ENCODE measurements around the gene HSBP1. TPM values are rescaled to one million over a fixed set of nuclear protein-coding genes. Genes with fewer than 3 reads are reported as not detected.

The HSBP1 gene
- total RNA-seq, 5 donors from 2014 or later (not counting 1 experiment from before 2014, with no cell fraction given): 17.7 to 33.3 (median 30.0) TPM

- Mint-ChIP-seq H3K27ac (peak overlapping the region; percentile 55 to 59), H3K27me3 (no peaks in the 10 kb centered on the region), H3K36me3 (peaks cover 19% of the 10 kb centered on the region), H3K9me3 (no peaks in the 10 kb centered on the region), H3K4me1 (peaks cover 30 to 55% (median 37%) of the 10 kb centered on the region in 3 donors), H3K4me3 (peak overlapping the region; percentile 54 to 97 (median 91))
- WGBS (ENCODE audit: insufficient coverage): 100% methylated on average over 3 of the region's 6 CpGs
- CTCF ChIA-PET: no interaction called here
- DNase-seq: no peak
- H3K4me3 ChIP-seq (ENCODE audit: control insufficient read depth in 1 of 2, extremely low read depth in 1 of 2, low read length in 1 of 2): no peak overlapping the region
- peaks cover 0 to 7% of the 10 kb centered on the region in 2 experiments for H3K27me3 ChIP-seq (replicated peaks in 1 of 2; ENCODE audit: control insufficient read depth in 2 of 2, extremely low read depth in 1 of 2, insufficient read depth in 2 of 2, low read length in 1 of 2)
- peaks cover 0 to 15% of the 10 kb centered on the region in 2 donors for H3K36me3 ChIP-seq (ENCODE audit: control insufficient read depth in 2 of 2, extremely low read depth in 1 of 2, insufficient read depth in 1 of 2, low read length in 1 of 2)
- no peak overlapping the region for H3K27ac ChIP-seq (ENCODE audit: low read length)
- ATAC-seq (replicated peaks in 1 of 4): no peak
- H3K9me3 ChIP-seq: no peaks in the 10 kb centered on the region
- POLR2A ChIA-PET: no interaction called here
- peaks cover 6 to 23% of the 10 kb centered on the region in 2 experiments for H3K4me1 ChIP-seq (ENCODE audit: control insufficient read depth in 1 of 2, extremely low read depth in 1 of 2, insufficient read depth in 2 of 2, low read length in 2 of 2)
These were observed 1.0 kb upstream of the HSBP1 start for GRCh38 chr16:83806731-83807130.

DNA sequence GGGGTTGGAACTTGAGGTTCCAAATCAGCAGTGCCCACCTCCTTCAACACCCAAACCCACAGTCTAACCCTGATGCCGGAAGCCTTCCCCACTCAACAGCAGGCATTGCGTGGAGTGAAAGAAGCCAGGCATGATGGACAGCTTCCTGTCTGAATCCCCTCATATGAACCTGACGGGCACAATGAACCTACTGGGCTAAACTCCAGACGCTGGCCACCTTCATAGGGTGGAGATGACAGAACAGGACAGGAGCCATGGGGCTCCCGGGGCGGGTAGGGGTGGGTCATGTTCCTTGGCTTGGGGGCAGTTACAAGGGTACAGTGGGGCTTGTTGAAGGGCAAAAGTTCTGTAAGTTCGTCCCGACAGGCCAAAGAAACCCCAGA lies 460 bp upstream of the HSBP1 start:
- Mint-ChIP-seq H3K27me3 (no peaks in the 10 kb centered on the region), H3K4me3 (peak overlapping the region; percentile 91 to 97 (median 96)), H3K27ac (peak overlapping the region; percentile 90 to 94), H3K36me3 (peaks cover 23% of the 10 kb centered on the region), H3K4me1 (peaks cover 30 to 52% (median 37%) of the 10 kb centered on the region in 3 donors), H3K9me3 (no peaks in the 10 kb centered on the region)
- Histone ChIP-seq H3K4me1 (ENCODE audit: control insufficient read depth in 1 of 2, extremely low read depth in 1 of 2, insufficient read depth in 2 of 2, low read length in 2 of 2) (peaks cover 6 to 23% of the 10 kb centered on the region in 2 experiments), H3K27me3 (replicated peaks in 1 of 2; ENCODE audit: control insufficient read depth in 2 of 2, extremely low read depth in 1 of 2, insufficient read depth in 2 of 2, low read length in 1 of 2) (peaks cover 0 to 7% of the 10 kb centered on the region in 2 experiments), H3K36me3 (ENCODE audit: control insufficient read depth in 2 of 2, extremely low read depth in 1 of 2, insufficient read depth in 1 of 2, low read length in 1 of 2) (peaks cover 0 to 21% of the 10 kb centered on the region in 2 donors), H3K9me3 (no peaks in the 10 kb centered on the region), H3K4me3 (ENCODE audit: control insufficient read depth in 1 of 2, extremely low read depth in 1 of 2, low read length in 1 of 2) (peak overlapping the region in 1 of 2 donors; percentile 72), H3K27ac (ENCODE audit: low read length) (peak overlapping the region; percentile 51)
- peak in 2 of 4 experiments; percentile 2 to 8 for ATAC-seq (replicated peaks in 1 of 4)
- POLR2A ChIA-PET: interaction anchor here in 1 of 2 donors (0.5 kb wide), 1 partner anchor 15 kb away, joined by 4 read pairs; no protein-coding TSS in a partner anchor
- 96% methylated on average over 4 of the region's 8 CpGs for WGBS (ENCODE audit: insufficient coverage)
- no peak for DNase-seq
- CTCF ChIA-PET: interaction anchor here in 1 of 2 donors (0.6 to 1.5 kb wide), 2 partner anchors 95 to 380 kb away, joined by 3 to 6 read pairs; partner anchors contain the start of gene TAF1C

- no peak for ATAC-seq (replicated peaks in 1 of 4)
- H3K9me3 Mint-ChIP-seq: no peaks in the 10 kb centered on the region
- Histone ChIP-seq H3K36me3 (ENCODE audit: control insufficient read depth in 2 of 2, extremely low read depth in 1 of 2, insufficient read depth in 1 of 2, low read length in 1 of 2) (peaks cover 0 to 27% of the 10 kb centered on the region in 2 donors), H3K27ac (ENCODE audit: low read length) (peak overlapping the region; percentile 30), H3K27me3 (replicated peaks in 1 of 2; ENCODE audit: control insufficient read depth in 2 of 2, extremely low read depth in 1 of 2, insufficient read depth in 2 of 2, low read length in 1 of 2) (peaks cover 0 to 4% of the 10 kb centered on the region in 2 experiments), H3K9me3 (no peaks in the 10 kb centered on the region), H3K4me1 (ENCODE audit: control insufficient read depth in 1 of 2, extremely low read depth in 1 of 2, insufficient read depth in 2 of 2, low read length in 2 of 2) (peaks cover 6 to 23% of the 10 kb centered on the region in 2 experiments), H3K4me3 (ENCODE audit: control insufficient read depth in 1 of 2, extremely low read depth in 1 of 2, low read length in 1 of 2) (peak overlapping the region; percentile 72 to 94)
- peak overlapping the region; percentile 91 to 97 (median 96) for H3K4me3 Mint-ChIP-seq
- peaks cover 34% of the 10 kb centered on the region for H3K36me3 Mint-ChIP-seq
- peak overlapping the region; percentile 86 to 90 for H3K27ac Mint-ChIP-seq
- WGBS (ENCODE audit: insufficient coverage): 29% methylated on average over 10 of the region's 11 CpGs
- POLR2A ChIA-PET: no interaction called here
- DNase-seq: peak in 1 of 35 experiments; percentile 8
- peaks cover 33 to 47% (median 37%) of the 10 kb centered on the region in 3 donors for H3K4me1 Mint-ChIP-seq
- H3K27me3 Mint-ChIP-seq: no peaks in the 10 kb centered on the region
- CTCF ChIA-PET: interaction anchor here in 1 of 2 donors (1.5 kb wide), 1 partner anchor 378 kb away, joined by 3 read pairs; the partner anchor contains the start of gene TAF1C
These were observed 816 bp downstream of the HSBP1 start for GRCh38 chr16:83808573-83809014.

DNA sequence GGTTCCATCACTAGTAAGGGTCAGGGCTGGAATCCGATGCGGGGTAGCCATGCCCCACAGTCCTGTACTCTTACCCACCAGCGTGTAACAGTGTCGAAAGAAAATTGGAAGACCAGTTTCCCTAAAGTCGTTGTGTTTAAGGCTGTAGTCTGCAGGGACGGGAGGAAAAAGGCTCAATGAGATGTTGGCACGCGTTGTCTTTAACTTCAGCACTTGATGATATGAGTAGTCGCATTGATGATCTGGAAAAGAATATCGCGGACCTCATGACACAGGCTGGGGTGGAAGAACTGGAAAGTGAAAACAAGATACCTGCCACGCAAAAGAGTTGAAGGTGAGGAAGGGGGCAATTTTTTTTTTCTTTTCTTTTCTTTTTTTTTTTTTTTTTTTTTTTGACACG lies 1.3 kb downstream of the HSBP1 start:
- no peaks in the 10 kb centered on the region for H3K9me3 Mint-ChIP-seq
- Histone ChIP-seq H3K9me3 (no peaks in the 10 kb centered on the region), H3K36me3 (ENCODE audit: control insufficient read depth in 2 of 2, extremely low read depth in 1 of 2, insufficient read depth in 1 of 2, low read length in 1 of 2) (peaks cover 0 to 27% of the 10 kb centered on the region in 2 donors), H3K27ac (ENCODE audit: low read length) (no peak overlapping the region), H3K4me3 (ENCODE audit: control insufficient read depth in 1 of 2, extremely low read depth in 1 of 2, low read length in 1 of 2) (peak overlapping the region; percentile 72 to 94), H3K4me1 (ENCODE audit: control insufficient read depth in 1 of 2, extremely low read depth in 1 of 2, insufficient read depth in 2 of 2, low read length in 2 of 2) (peaks cover 6 to 23% of the 10 kb centered on the region in 2 experiments), H3K27me3 (replicated peaks in 1 of 2; ENCODE audit: control insufficient read depth in 2 of 2, extremely low read depth in 1 of 2, insufficient read depth in 2 of 2, low read length in 1 of 2) (peaks cover 0 to 4% of the 10 kb centered on the region in 2 experiments)
- DNase-seq: no peak
- POLR2A ChIA-PET: no interaction called here
- 100% methylated on average over 6 of the region's 13 CpGs for WGBS (ENCODE audit: insufficient coverage)
- H3K4me1 Mint-ChIP-seq: peaks cover 33 to 47% (median 37%) of the 10 kb centered on the region in 3 donors
- ATAC-seq (replicated peaks in 1 of 4): no peak
- peaks cover 34% of the 10 kb centered on the region for H3K36me3 Mint-ChIP-seq
- no peaks in the 10 kb centered on the region for H3K27me3 Mint-ChIP-seq
- H3K27ac Mint-ChIP-seq: peak overlapping the region; percentile 31 to 90
- peak overlapping the region; percentile 91 to 97 (median 96) for H3K4me3 Mint-ChIP-seq
- CTCF ChIA-PET: no interaction called here

GRCh38 chr16:83810901-83811300 lies 3.1 kb downstream of the HSBP1 start:
- no peaks in the 10 kb centered on the region for H3K27me3 ChIP-seq (replicated peaks in 1 of 2; ENCODE audit: control insufficient read depth in 2 of 2, extremely low read depth in 1 of 2, insufficient read depth in 2 of 2, low read length in 1 of 2)
- H3K27ac ChIP-seq (ENCODE audit: low read length): no peak overlapping the region
- DNase-seq (no peak), ATAC-seq (replicated peaks in 1 of 4) (no peak)
- peaks cover 0 to 27% of the 10 kb centered on the region in 2 donors for H3K36me3 ChIP-seq (ENCODE audit: control insufficient read depth in 2 of 2, extremely low read depth in 1 of 2, insufficient read depth in 1 of 2, low read length in 1 of 2)
- Mint-ChIP-seq H3K9me3 (no peaks in the 10 kb centered on the region), H3K4me1 (peaks cover 33 to 45% (median 37%) of the 10 kb centered on the region in 3 donors), H3K27me3 (no peaks in the 10 kb centered on the region), H3K36me3 (peaks cover 34% of the 10 kb centered on the region), H3K4me3 (peak overlapping the region in 1 of 3 donors; percentile 43), H3K27ac (peak overlapping the region in 1 of 2 donors; percentile 28)
- CTCF ChIA-PET: no interaction called here
- no CpG with 5 or more reads among the region's 1 CpG for WGBS (ENCODE audit: insufficient coverage)
- no peaks in the 10 kb centered on the region for H3K9me3 ChIP-seq
- POLR2A ChIA-PET: no interaction called here
- H3K4me1 ChIP-seq (ENCODE audit: control insufficient read depth in 1 of 2, extremely low read depth in 1 of 2, insufficient read depth in 2 of 2, low read length in 2 of 2): peaks cover 6 to 23% of the 10 kb centered on the region in 2 experiments
- no peak overlapping the region for H3K4me3 ChIP-seq (ENCODE audit: control insufficient read depth in 1 of 2, extremely low read depth in 1 of 2, low read length in 1 of 2)

DNA sequence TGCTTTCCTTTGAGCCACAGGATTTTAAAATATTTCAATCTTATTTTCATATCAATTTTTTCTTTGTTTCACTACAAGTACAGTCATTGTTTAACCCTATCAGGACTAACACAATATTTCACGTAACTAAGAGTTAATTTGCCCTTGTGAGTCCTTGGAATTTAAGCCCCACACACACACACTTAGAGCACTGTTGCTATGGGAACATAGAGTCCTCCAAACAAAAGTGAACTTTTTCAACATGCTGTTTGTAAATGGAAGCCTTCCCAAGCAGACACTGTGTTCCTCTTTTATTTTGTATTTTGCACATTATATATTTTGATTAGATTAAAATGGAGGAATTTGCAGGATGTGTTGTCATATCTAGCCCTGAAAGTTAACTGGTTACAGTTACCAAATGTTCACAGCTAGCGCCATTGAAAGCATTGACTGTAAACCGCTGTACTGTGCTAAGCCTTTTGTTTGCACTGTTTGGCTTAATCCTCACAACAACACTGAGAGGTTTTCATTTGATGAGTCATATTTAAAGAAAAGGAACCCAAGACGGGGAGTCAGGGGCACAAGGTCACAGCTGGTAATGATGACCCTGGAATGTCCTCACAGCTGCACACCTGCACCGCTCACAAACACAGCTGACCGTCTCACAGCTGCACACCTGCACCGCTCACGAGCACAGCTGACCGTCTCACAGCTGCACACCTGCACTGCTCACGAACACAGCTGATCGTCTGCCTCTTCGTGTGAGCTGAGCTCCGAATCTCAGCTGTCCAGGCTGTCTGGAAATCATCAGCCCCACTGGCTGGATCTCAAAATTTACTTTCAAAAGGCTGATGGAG lies 6.3 kb downstream of the HSBP1 start:
- ATAC-seq (replicated peaks in 1 of 4) (no peak), DNase-seq (no peak)
- H3K4me1 Mint-ChIP-seq: peaks cover 17 to 22% (median 21%) of the 10 kb centered on the region in 3 donors
- peaks cover 1 to 7% of the 10 kb centered on the region in 2 experiments for H3K4me1 ChIP-seq (ENCODE audit: control insufficient read depth in 1 of 2, extremely low read depth in 1 of 2, insufficient read depth in 2 of 2, low read length in 2 of 2)
- peaks cover 0 to 27% of the 10 kb centered on the region in 2 donors for H3K36me3 ChIP-seq (ENCODE audit: control insufficient read depth in 2 of 2, extremely low read depth in 1 of 2, insufficient read depth in 1 of 2, low read length in 1 of 2)
- H3K4me3 ChIP-seq (ENCODE audit: control insufficient read depth in 1 of 2, extremely low read depth in 1 of 2, low read length in 1 of 2): no peak overlapping the region
- peaks cover 26% of the 10 kb centered on the region for H3K36me3 Mint-ChIP-seq
- WGBS (ENCODE audit: insufficient coverage): 87% methylated on average over 10 of the region's 13 CpGs
- H3K4me3 Mint-ChIP-seq: no peak overlapping the region
- H3K9me3 ChIP-seq: no peaks in the 10 kb centered on the region
- no peaks in the 10 kb centered on the region for H3K27me3 Mint-ChIP-seq
- POLR2A ChIA-PET: no interaction called here
- H3K27me3 ChIP-seq (replicated peaks in 1 of 2; ENCODE audit: control insufficient read depth in 2 of 2, extremely low read depth in 1 of 2, insufficient read depth in 2 of 2, low read length in 1 of 2): no peaks in the 10 kb centered on the region
- H3K27ac ChIP-seq (ENCODE audit: low read length): no peak overlapping the region
- CTCF ChIA-PET: no interaction called here
- H3K27ac Mint-ChIP-seq: no peak overlapping the region
- H3K9me3 Mint-ChIP-seq: no peaks in the 10 kb centered on the region
